ENCODE data around the gene NOP56.

The NOP56 gene

DNA sequence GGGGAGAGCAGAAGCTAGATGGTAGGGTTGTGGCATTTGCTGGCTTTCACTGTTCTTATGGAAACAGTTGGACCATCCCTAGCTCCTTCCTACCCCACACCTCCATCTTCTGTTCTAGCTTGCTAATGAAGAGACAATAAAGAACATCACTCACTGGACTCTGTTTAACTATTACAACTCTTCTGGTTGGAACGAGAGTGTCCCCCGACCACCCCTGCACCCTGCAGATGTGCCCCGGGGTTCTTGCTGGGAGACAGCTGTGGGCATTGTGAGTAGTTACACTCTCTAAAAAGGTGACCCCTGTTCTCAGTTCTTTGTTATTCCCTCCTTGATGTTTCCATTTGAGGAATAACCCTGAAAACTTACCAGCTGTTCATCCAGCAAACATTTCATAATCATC, 40.4 kb upstream of the NOP56 start:
- TF ChIP-seq, protein P1, sequence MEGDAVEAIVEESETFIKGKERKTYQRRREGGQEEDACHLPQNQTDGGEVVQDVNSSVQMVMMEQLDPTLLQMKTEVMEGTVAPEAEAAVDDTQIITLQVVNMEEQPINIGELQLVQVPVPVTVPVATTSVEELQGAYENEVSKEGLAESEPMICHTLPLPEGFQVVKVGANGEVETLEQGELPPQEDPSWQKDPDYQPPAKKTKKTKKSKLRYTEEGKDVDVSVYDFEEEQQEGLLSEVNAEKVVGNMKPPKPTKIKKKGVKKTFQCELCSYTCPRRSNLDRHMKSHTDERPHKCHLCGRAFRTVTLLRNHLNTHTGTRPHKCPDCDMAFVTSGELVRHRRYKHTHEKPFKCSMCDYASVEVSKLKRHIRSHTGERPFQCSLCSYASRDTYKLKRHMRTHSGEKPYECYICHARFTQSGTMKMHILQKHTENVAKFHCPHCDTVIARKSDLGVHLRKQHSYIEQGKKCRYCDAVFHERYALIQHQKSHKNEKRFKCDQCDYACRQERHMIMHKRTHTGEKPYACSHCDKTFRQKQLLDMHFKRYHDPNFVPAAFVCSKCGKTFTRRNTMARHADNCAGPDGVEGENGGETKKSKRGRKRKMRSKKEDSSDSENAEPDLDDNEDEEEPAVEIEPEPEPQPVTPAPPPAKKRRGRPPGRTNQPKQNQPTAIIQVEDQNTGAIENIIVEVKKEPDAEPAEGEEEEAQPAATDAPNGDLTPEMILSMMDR (IDR thresholded peaks at IDR 0.05): no peak

DNA sequence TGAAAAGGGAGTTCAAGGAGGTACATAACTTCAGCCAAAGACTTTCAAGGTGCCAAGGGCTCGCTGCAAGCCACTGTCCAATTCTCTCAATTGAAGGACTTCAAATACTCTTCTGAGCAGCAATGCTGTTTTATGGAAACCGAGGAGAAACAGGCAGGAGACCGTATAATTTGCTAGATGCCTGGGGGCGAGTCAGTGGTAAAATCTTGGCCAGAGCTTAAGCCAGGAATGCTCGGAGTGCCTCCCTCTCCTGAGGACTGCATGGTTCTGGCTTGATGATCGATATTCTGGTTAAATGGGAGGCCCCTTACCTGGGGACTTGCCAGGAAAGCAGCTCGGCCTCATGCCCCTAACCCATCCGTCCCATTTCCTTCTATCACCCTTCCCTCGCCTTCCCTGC, 35.8 kb upstream of the NOP56 start:
- TF ChIP-seq, protein P1 (IDR thresholded peaks at IDR 0.05): no peak

DNA sequence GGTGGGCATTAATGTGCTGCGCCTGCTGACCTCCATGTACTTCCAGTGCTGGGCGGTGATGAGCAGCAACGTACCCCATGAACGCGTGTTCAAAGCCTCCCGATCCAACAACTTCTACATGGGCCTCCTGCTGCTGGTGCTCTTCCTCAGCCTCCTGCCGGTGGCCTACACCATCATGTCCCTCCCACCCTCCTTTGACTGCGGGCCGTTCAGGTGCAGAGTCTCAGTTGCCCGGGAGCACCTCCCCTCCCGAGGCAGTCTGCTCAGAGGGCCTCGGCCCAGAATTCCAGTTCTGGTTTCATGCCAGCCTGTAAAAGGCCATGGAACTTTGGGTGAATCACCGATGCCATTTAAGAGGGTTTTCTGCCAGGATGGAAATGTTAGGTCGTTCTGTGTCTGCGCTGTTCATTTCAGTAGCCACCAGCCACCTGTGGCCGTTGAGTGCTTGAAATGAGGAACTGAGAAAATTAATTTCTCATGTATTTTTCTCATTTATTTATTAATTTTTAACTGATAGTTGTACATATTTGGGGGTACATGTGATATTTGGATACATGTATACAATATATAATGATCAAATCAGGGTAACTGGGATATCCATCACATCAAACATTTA, 35.2 kb upstream of the NOP56 start:
- TF ChIP-seq, protein P1 (IDR thresholded peaks at IDR 0.05): no peak

DNA sequence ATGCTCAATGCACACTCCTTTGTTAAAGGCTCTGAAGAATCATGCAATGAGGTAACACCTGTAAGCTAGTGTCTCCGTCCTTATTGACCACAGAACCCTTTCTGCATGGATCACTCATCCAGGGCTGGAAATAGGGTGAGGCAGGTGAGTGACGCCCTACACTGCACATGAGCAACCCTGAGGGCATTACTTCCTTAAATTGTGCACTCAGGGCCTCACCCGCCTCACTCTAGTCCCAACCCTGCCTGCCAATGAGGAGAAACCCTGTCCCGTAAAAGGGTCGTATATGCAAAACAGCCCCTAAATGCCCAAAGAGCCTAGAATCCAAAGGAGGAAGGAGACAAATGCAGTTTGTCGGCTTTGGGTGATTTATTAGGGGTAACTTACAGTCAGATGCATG, 33.6 kb upstream of the NOP56 start:
- TF ChIP-seq, protein P1 (IDR thresholded peaks at IDR 0.05): no peak

DNA sequence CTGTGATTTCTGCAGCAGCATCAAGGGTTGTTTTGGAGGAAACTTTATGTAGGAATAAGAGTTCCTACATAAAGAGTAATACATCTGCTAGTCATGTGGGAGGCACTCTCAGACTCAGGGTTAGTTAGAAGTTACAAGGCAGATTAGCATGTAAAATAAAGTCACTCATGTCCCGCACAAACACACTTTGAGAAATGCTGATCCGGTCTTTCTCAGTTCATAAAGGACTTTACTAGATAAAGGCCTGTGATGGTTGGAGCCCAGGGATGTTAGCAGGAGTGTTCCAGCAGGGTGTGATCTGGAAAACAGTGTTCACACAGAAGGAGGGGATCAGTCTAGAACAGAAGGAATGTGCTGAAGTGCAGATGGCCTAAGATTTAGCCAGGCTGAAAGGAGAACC, 33.1 kb upstream of the NOP56 start:
- TF ChIP-seq, protein P1 (IDR thresholded peaks at IDR 0.05): no peak

DNA sequence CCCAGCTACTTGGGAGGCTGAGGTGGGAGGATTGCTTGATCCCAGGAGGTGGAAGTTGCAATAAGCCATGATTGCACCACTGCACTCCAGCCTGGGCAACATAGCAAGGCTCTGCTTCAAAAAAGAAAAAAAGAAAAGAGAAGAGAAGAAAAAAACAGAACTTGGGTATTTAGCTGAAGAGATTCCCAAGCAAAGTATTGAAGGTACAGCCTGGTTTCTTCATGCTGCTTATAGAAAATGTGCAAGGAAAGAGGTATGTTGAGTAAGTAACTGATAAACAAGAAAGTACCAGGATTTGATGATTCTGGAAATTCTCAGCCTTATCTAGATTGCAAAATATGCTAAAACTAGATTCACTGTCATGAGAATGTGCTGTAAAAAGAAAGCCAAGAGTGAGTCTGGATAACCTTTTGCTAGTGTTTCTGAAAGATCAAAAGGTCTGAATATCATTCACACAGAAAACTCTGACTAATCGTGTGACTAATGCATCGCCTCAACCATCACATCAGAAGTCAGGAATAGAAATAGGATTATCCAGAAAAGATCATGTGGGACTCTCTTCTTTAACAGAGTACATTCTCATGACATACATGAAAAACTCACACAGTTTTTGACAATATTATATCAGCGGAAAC, 32.4 kb upstream of the NOP56 start:
- TF ChIP-seq, protein P1 (IDR thresholded peaks at IDR 0.05): no peak

DNA sequence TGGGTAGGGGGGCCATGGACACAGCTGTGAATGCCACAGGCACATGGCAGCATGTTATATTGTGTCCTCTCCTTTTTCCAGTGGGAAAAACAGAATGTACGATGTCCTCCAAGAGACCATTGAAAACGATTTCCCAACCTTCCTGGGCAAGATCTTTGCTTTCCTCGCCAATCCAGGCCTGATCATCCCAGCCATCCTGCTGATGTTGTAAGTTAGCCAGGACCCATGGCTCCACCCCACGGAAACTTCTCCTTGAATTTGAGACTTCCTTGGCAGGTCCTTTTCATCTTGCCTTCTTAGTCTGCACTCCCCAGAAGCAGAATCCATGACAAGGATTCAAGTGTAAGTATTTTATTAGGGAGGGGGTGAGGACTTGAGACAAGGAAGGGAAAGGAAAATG, 28.2 kb upstream of the NOP56 start:
- TF ChIP-seq, protein P1 (IDR thresholded peaks at IDR 0.05): no peak

All from LNCAP (cell line).